Nephron progenitor cell (in vitro differentiated cells): ENCODE data around the gene NIM1K.
"Not testable (repeated sequence)": the region's sequence is repeated elsewhere in the genome, so short reads cannot be mapped to it uniquely, and the experiment has no call there.

Experiments
- DNase-seq: peaks from one replicate; pipeline ENCODE4 v3.0.0; 2021
- H3K27ac Mint-ChIP-seq: 2 replicates; pipeline ENCODE4 v1.8.0; 2021; ENCODE audit warnings: mild to moderate bottlenecking, moderate library complexity, mixed read lengths
- H3K27me3 Mint-ChIP-seq: 2 replicates; pipeline ENCODE4 v1.8.0; 2021; ENCODE audit warnings: mild to moderate bottlenecking, low read depth, mixed read lengths; ENCODE audit not compliant: poor library complexity
- H3K36me3 Mint-ChIP-seq: 2 replicates; pipeline ENCODE4 v1.8.0; 2021; ENCODE audit warnings: low read depth, mixed read lengths
- H3K4me1 Mint-ChIP-seq: 2 replicates; pipeline ENCODE4 v1.8.0; 2021; ENCODE audit warnings: mixed read lengths
- H3K4me3 Mint-ChIP-seq: 2 replicates; pipeline ENCODE4 v1.8.0; 2021; ENCODE audit warnings: mild to moderate bottlenecking, moderate library complexity, mixed read lengths
- H3K9me3 Mint-ChIP-seq: 2 replicates; pipeline ENCODE4 v1.8.0; 2021; ENCODE audit warnings: mild to moderate bottlenecking, moderate library complexity, mixed read lengths
- CTCF ChIP-seq: fragments of 200-600 bp; sonication (generic); IDR thresholded peaks from 2 replicates; pipeline ENCODE4 v1.5.0; 2021; ENCODE audit warnings: antibody characterized with exemption

Gene NIM1K

DNA sequence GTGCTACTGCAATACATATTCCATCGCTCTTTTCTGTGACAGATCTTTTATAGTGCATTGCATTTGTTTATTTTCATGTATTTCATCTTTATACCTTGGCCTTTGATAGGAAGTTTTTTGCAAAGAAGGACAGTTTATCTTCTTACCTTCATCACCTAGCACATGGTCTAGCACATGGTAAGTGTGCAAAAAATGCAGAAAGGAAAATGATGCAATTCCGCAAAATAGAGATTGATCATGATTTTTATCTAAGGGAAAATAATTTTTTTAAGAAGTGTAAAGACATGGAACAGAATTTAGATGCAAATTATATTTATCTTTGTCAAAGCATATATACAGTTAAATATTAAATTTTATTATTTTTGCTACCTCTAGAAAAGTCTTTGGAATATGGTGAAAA lies 19.2 kb upstream of the NIM1K start:
- Mint-ChIP-seq H3K36me3 (peaks cover 80% of the 10 kb centered on the region), H3K4me3 (no peak overlapping the region), H3K9me3 (no peaks in the 10 kb centered on the region), H3K27ac (no peak overlapping the region), H3K4me1 (no peaks in the 10 kb centered on the region), H3K27me3 (peaks cover 3% of the 10 kb centered on the region)
- no peak for DNase-seq
- TF ChIP-seq CTCF, result no peak

- H3K36me3 Mint-ChIP-seq, result peaks cover 71% of the 10 kb centered on the region
- no peak for TF ChIP-seq CTCF
- peak overlapping the region; percentile 55 for H3K27ac Mint-ChIP-seq
- H3K27me3 Mint-ChIP-seq, result peaks cover 3% of the 10 kb centered on the region
- no peak for DNase-seq
- H3K9me3 Mint-ChIP-seq, result no peaks in the 10 kb centered on the region
- H3K4me3 Mint-ChIP-seq, result no peak overlapping the region
- H3K4me1 Mint-ChIP-seq, result peaks cover 7% of the 10 kb centered on the region
Observed at GRCh38 chr5:43174586-43174985, 17.4 kb upstream of the NIM1K start.

DNA sequence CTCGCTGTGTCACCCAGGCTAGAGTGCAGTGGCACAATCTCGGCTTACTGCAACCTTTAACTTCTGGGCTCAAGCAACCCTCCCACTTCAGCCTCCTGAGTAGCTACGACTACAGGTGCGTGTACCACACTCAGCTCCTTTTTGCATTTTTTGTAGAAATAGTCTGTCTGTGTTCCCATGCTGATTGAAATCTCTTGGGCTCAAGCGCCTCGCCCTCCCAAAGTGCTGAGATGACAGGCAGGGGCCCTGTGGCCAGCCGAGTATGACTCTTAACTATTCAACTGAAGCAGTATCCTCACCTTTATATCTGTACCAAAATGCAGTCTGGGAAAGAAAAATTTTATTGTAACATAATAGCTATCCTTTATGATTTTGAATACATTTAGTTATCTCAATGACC lies 12.2 kb upstream of the NIM1K start:
- Mint-ChIP-seq H3K27me3 (no peaks in the 10 kb centered on the region), H3K9me3 (no peaks in the 10 kb centered on the region), H3K27ac (peak overlapping the region; percentile 83), H3K4me3 (no peak overlapping the region), H3K4me1 (peaks cover 12% of the 10 kb centered on the region), H3K36me3 (peaks cover 30% of the 10 kb centered on the region)
- DNase-seq, result no peak
- TF ChIP-seq CTCF, result no peak

DNA sequence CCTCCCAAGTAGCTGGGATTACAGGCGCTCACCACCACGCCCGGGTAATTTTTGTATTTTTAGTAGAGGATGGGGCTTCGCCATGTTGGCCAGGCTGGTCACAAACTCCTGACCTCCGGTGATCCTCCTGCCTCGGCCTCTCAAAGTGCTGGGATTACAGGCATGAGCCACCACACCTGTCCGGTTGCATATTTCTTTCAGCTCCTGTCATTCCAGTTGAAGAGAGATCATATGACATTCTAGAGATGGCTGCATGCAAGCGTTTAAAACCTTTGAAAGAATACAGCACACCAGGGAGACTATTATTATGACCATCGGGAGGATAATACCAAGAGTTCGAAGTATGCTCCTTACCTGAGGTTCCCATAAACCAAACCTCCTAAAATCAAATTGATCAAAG lies 9.6 kb upstream of the NIM1K start:
- peaks cover 3% of the 10 kb centered on the region for H3K9me3 Mint-ChIP-seq
- peaks cover 9% of the 10 kb centered on the region for H3K36me3 Mint-ChIP-seq
- no peak overlapping the region for H3K27ac Mint-ChIP-seq
- no peak for TF ChIP-seq CTCF
- no peaks in the 10 kb centered on the region for H3K27me3 Mint-ChIP-seq
- DNase-seq, result no peak
- peaks cover 12% of the 10 kb centered on the region for H3K4me1 Mint-ChIP-seq
- H3K4me3 Mint-ChIP-seq, result no peak overlapping the region

DNA sequence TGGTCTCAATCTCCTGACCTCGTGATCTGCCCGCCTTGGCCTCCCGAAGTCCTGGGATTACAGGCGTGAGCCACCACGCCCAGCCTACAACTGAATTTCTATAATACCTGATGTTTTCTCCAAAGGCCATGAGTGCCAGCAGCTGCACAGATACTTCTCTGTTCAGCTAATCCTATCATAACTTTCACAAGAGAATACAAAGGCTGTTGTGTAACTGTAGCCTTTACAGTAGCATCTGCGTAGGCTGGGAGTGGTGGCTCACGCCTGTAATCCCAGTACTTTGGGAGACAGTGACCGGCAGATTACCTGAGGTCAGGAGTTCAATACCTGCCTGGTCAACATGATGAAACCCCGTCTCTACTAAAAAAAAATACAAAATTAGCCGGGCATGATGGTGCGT lies 8.9 kb upstream of the NIM1K start:
- H3K4me1 Mint-ChIP-seq, result peaks cover 12% of the 10 kb centered on the region
- DNase-seq, H3K4me3 Mint-ChIP-seq, H3K27ac Mint-ChIP-seq, H3K27me3 Mint-ChIP-seq, H3K36me3 Mint-ChIP-seq, H3K9me3 Mint-ChIP-seq: not testable (repeated sequence)

GRCh38 chr5:43190755-43191603 lies 1.0 kb upstream of the NIM1K start:
- no peak for TF ChIP-seq CTCF
- Mint-ChIP-seq H3K4me1 (peaks cover 32% of the 10 kb centered on the region), H3K27me3 (peaks cover 61% of the 10 kb centered on the region), H3K4me3 (peak overlapping the region; percentile 79), H3K27ac (no peak overlapping the region), H3K9me3 (peaks cover 8% of the 10 kb centered on the region), H3K36me3 (no peaks in the 10 kb centered on the region)
- DNase-seq, result no peak
